Measurements from ENCODE around the gene R3HDM4.
"Not testable (repeated sequence)": the region's sequence is repeated elsewhere in the genome, so short reads cannot be mapped to it uniquely, and the experiment has no call there.

Gene R3HDM4

DNA sequence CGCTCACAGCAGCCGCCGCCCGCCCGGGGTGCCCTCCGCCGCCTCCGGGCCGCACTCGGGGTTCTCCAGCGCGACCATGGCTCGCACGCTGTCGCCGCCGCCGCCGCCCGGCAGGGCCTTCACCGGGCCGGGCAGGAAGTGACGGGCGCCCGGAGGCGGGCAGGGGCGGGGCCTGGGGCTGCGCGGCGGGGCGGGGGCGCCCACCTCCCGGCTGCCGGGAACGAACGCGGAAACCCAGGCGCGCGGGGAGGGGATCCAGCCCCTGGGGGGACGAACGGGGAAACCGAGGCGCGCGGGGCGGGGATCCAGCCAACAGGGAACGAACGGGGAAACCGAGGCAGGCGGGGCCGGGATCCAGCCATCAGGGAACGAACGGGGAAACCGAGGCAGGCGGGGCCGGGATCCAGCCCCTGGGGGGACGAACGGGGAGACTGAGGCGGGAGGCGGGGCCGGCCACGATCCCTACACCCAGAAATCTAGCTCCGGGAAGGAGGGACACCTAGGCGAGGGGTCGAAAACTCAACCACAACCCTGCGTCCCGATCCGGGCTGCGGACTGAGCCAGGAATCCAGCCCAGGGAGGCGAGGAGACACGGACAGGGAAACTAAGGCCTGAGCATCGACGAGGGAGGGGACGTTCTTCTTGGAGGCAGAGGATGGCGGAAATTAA is at the start of gene R3HDM4:
R3HDM4 (minus strand) TSS at position 140 of the 669 bp plus-strand sequence; CDS start at position 78, 62 bp downstream.
- DNase-seq, result peak in 13 of 14 donors; percentile 23 to 80 (median 46)

DNA sequence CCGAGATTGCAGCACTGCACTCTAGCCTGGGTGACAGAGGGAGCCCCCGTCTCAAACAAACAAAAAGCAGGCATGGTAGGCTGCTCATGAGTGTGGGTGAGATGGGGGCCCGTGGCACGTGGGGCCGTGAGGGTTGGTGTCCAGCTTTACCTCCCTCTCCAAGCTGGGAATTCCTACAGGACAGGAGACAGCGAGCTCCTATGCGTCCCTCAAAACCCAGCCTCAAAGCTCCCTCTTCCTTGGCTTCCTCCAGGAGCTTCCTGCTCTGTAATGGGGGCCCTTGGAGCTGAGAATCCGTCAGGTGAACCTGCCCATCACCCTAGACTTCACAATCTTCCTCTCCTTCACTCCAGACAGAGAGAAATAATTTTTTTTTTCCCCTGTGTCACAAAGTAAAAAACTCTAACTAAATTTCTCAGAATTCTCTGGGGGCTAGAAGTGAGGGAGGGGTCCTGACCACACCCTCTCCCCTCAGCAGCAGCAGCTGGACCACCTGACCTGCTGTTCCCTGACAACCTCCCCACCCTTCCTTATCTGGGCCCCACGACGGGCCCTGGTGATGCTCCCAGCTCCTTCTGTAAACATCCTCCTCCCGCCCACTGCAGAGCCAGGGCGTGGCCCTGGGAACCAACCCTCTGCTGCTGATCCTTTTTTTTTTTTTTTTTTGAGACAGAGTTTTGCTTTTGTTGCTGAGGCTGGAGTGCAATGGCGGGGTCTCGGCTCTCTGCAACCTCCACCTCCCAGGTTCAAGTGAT is 49.0 kb upstream of the R3HDM4 start:
- DNase-seq, result no peak

DNA sequence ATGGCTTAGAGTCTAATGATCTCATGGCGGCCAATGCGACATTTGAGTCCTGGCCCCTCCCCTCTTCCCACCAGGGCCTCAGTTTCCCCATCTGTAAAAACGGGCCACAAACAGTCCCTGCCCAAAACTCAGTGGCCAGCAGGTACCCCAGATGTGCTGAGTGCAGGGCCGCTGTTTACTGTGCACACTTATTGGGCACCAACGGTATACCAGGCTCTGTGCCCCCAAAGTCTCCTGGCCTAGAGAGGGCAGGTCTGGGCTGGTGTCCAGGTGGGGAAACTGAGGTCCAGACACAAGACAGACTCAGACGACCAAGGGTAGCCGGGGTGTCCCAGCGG is 47.6 kb upstream of the R3HDM4 start:
- no peak for DNase-seq

DNA sequence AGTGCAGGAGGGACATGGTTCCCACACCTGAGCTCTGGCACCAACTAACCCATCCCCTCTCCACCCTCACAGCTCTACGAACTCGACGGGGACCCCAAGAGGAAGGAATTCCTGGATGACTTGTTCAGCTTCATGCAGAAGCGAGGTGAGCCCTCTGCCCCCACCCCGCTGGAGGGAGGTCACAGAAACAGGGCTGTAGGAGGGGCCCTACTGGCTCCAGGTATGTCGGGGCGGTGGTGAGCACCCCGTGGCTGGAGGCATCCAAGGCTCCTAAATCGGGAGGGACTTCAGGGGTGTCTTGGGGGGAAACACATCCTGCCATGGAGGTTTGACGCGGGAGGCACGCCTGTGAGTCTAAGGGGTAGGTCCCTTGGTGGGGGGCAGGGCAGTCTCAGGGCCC is 47.0 kb upstream of the R3HDM4 start:
- no peak for DNase-seq

DNA sequence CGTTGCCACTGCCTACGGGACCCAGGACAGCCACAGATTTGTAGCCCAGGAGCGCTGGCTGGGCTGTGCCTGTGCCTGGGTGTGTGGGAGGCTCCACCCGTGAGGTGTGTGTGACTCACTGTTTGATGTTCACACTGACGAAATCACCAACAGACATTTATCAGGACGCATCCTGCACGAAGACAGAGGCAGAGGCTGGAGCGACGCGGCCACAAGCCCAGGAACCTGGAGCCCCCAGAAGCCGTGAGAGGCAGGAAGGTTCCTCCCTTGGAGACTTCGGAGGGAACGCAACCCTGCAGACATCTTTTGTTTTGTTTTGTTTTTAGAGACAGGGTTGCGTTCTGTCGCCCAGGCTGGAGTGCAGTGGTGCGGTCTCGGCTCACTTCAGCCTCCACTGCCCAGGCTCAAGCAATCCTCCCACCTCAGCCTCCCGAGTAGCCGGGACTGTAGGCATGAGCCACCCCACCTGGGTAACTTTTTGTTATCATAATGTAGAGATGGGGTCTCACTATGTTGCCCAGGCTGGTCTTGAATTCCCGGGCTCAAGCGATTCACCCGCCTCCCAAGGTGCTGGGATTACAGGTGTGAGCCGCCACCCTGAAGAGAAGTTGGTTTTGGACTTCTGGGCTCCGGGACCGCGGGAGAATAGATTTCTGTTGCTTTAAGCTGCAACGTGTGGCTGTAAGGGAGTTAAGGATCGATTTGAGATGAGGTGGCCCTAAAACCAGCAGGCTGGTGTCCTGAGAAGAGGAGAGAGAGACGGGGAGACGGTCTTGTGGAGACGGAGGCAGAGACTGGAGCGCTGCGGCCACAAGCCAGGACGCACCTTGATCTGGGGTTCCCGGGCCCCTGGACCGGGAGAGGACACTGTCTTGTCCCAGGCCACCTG is 46.2 kb upstream of the R3HDM4 start:
- DNase-seq, result no peak

DNA sequence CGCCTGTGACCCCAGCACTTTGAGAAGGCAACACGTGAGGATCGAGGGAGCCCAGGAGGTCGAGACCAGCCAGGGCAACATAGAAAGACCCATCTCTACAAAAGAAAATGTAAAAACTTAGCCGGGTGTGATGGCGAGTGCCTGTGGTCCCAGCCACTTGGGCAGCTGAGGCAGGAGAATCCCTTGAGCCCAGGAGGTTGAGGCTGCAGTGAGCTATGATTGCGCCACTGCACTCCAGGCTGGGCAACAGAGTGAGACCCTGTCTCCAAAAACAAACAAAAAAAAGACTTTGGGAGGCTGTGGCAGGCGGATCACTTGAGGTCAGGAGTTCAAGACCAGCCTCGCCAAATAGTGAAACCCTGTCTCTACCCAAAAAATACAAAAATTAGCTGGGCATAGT is 44.6 kb upstream of the R3HDM4 start:
- not testable (repeated sequence) for DNase-seq

DNA sequence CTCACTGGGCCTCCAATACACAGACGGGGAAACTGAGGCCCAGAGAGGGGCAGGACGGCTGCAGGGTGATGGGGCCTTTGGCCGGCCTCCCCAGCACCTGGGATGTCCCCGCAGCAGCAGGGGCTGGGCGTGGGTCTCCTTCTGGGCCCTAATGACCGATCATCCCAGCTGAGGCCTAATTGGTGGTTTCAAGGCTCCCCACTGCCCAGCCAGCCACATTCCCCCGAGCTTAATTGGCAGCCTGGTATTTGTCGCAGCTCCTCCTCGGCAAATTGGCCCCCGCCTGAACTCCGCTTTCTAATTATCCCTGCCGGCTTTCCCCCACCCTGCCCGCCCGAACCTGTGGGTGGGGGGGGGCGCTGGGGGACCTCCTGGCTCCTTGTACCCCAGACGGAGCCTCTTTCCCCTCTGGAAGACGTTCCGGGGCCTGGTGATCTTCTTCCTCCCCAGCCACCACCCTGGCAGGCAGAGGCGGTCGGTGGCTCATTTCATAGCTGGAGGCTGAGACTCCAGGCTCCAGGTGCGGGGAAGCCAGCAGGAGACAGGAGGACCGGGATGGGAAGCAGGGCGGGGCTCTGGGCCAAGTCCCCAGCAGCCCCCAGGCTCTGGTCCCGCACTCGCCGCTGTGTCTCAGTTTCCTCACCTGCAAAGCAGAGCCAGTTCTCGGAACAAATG is 43.9 kb upstream of the R3HDM4 start:
- DNase-seq, result no peak

DNA sequence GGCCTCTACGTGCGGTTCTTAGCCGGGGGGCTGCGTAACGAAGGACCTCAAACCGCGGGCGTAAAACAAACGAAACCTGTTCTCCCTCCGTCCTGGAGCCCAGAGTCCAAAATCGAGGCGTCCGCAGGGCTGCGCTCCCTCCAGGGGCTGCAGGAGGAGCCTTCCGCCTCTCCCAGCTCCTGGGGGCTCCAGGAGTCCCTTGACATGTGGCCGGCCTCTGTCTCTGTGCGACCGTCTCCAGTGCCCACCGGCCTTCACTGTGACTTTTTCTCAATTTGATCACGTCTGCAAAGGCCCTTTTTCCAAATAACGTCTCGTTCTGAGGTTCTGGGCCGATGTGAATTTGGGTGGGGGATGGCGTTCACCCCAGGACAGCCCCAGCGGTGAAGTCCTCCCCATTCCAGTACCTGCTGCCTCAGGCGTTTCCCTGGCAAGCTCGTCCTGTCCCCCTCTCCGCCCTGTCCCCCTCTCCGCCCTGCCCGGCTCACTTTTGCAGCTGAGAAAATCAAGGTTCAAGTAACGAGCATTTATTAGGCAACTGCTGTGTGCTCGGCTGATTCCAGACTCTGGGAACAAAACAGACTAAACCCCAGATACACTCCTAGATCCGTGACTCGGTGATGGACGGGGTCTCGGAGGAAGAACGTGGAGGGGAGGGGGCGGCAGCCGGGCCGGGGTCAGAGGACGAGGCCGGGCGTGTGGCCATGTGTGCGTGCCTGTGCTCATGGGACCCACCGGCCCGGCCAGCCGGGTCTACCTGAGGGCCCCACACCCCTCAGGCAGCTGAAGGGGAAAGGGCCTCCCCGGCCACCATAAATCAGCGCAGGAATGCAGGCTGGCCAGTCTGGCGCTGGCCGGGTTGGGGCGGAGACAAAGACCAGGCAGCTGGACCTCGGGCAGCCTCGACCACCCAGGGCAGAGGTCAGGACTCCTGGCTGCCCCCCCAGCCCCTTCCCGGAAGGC is 43.1 kb upstream of the R3HDM4 start:
- DNase-seq, result no peak

DNA sequence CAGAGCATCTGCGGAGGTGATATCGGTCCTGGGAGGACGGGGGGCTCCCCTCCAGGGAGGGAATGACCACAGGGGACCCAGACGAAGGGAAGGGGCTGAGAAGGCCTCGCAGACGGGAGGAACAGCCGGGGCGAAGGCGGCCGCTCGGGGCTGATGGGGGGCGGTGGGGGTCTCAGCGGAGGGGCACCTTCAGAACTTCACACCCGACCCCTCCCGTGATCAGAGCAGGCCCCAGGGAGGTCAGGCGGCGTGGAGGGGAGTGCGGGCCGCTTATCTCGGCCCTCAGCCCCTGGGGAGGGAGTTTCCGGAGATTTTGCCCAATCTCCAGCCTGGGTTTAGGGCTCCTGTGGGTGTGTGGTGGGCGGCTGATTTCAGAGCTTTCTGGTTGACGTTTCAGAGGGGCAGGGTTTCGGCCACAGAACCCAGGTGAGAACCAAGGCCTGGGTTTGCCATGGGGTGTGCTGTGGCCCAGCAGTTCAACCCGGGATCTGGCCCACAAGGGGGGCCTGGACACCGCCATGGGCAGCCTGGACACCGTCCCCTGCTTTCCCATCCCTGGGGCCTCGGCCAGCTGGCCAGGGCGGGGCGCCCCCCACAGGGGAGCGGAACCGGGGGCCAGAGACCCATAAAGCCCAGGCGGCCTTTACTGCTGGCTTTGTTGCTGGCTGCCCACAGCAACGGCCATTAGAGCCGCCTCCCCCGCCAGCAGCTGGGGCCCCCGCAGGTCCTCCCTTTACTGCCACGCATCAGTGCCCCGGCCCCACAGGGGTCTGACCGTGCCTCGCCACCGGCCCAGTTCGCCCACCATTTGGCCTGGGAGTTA is 41.9 kb upstream of the R3HDM4 start:
- no peak for DNase-seq

DNA sequence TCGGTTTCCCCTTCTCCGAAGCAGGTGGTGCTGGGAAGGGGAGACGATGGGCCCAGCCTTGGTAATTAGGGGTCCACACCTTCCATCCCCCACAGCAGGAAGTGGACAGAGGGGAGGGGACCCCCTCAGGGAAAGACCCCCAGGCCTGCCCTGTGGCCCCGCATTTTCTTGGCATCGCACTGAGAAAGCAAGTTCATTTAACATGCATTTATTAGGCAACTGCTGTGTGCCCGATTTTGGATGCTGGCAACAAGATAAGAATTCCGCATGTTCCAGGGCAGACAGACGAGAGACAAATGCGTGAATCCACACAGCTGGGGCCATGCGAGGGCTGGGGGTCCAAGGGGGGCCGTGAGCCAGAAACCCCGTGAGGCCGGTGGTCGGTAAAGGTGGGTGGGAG is 41.3 kb upstream of the R3HDM4 start:
- DNase-seq, result no peak

DNA sequence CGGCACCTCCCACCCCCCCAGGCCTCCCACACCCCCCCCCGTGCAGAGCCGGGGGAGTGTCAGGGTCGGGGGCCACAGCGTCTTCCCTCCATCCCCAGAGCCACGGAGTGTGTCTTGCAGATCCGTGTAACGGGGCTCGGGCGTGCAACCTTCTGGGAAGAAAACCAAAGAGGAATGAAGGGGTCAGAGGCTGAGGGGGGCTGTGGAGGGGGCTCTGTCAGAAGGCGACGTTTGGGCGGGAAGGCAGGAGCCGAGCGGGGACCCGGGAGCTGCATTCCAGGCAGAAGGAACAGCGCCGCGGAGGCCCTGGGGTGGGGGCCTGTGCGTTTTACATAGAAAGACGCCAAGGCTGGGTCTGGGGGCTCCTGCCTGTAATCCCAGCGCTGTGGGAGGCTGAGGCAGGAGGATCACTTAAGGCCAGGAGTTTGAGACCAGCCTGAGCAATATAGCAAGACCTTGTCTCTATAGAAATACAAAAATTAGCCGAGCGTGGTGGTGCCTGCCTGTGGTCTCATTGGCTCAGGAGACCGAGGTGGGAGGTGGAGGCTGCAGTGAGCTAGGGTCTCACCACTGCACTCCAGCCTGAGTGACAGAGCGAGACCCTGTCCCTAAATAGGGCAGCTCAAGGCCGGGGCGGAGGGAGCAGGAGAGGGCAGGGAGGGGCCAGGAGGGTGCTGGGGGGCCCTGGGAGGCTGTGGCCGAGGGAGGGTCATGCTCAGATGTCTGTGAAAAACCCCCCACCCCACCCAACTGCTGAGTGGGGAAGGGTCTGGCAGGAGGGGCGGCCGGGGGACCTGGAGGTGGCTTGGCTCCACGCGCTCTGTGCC is 40.6 kb upstream of the R3HDM4 start:
- no peak for DNase-seq

DNA sequence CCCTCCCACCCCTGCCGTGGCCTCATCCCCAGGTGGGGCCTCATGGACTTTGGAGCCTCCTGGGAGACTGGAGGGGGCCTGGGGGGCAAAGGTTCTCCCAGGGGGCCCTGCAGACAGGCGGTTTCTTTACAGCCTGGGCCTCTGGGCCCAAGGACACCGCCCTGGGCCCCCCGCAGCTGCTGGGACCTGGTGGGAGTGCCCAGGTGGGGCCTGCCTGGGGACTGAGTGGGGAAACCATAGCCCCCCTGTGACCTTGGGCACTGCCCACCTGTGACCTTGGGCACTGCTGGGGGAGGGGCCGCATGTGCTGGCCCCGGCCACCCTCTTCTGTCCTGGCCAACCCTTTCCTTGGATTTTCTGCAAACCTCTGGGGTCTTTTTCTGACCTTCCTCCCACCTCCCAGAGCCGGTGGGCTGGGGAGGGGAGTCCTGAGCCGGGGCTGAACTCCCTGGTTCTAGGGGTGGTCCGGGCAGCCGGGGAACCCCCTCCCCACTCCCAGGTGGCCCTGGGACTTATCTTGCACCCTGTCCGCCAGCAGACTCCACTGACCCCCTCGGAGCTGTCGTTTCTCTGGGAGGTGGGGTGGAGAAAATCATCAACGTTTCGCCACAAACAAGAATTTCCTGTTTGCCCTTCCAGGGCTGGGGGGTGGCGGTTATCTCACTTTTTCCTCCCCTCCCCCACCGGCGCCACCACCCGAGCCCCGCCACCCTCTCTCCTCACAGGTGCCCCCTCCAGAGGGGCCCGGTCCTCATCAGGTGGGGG is 39.8 kb upstream of the R3HDM4 start:
- DNase-seq, result no peak

DNA sequence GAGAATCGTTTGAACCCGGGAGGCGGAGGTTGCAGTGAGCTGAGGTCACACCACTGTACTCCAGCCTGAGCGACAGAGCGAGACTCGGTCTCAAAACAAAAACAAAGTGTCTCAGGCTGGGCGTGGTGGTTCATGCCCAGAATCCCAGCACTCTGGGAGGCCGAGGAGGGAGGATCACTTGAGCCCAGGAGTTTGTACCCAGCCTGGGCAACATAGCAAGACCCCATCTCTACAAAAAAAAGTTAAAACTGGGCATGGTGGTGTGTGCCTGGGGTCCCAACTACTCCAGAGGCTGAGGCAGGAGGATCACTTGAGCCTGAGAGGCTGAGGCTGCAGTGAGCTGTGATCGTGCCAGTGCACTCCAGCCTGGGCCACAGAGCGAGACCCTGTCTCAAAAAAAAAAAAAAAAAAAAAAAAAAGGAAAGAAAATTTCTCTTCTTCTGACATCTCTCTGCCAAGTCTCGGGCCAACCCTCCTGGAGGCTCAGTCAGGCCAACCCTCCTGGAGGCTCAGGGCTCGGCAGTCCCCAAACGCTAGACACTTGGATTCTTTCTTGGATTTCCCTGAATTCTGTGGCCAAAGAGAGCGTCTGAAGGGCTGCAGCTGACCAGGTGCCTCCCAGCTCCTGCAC is 39.1 kb upstream of the R3HDM4 start:
- no peak for DNase-seq

DNA sequence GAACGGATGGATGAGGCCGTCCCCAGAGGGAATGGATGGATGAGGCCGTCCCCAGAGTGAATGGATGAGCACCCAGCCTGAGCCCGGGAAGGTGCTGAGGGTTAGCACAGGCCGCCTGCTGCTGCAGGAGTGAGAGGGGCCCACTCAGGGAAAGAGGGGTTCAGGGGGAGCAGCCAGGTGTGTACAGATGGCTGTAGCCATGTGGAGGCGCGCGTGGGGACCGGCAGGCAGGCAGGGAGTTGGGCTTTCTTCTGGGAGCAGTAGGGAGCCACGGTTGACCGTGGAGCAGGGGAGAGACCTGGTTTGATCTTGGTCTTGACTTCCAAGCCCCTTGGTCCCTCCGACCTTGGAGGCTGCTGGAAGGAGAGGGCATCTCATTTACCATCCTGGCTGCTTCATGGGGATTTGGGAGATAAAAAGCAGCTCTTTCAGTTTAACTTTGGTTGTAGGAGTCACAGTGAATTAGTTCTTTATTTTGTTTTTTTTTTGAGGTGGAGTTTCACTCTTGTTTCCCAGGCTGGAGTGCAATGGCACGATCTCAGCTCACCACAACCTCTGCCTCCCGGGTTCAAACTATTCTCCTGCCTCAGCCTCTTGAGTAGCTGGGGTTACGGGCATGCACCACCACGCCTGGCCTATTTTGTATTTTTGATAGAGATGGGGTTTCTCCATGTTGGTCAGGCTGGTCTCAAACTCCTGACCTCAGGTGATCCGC is 37.5 kb upstream of the R3HDM4 start:
- no peak for DNase-seq

DNA sequence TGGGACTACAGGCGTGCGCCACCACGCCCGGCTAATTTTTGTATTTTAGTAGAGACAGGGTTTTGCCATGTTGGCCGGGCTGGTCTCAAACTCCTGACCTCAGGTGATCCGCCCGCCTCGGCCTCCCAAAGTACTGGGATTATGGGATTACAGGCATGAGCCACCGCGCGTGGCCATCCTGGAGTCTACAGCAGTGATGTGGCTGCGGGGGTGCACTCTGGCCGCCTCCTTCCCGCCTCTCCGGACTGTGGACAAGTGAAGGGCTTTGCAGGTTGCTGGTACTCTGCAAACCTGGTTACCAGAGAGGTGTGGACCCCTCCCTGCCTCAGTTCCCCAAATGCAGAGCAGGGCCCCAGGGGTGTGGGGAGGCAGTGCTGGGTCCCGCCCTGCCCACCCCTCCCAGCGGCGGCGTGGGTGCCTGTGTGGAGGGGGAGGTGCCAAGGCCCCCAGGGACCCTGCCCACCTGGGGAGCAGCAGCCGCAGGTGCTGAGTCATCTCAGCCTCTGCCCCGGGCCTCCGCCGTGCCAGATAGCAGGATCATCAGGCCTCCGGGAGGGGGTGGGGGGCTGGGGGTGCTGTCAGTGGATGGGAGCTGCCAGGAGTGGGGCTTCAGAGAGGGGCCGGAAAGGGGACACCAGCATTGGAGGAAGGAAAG is 36.0 kb upstream of the R3HDM4 start:
- no peak for DNase-seq

DNA sequence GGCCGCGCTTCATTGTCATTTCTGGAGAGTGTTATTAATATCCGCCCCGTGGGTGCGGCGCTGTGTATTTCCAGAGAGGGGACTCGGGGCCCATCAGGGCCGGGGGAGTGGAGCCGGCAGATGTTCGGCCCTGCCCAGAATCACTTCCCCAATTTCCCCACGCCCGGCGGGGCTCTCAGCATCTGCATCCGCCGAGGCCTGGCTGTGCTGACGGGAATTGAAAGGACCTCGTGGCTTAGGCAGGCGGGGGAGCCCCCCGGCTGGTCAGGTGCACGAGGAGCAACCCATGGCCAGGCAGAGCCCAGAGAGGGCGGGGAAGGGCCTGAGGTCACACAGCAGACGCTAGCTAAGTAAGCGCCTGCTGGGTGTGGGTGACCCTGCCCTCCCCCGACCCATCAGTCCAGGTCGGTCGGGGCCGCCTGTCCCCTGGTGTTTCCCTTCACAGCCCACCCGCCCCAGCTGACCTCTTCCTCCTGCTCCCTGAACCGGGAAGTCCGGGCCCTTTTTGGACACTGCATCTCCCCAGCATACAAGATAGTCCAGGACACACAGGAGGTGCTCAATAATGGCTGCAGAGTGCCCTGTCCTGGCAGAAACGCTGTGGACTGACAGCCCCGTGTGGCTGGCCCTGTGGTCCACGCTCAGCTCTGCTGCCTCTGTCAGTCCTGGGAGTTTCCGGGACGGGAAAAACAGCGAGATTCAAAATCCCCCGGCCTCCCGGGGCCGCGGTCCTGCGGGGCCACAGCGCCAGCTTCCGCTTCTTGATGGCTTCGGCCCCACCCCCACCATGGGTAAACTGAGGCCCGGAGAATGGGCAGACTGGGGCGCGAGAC is 34.9 kb upstream of the R3HDM4 start:
- peak in 10 of 14 donors; percentile 8 to 64 (median 38) for DNase-seq

All from C1 segment of cervical spinal cord (tissue), 14 donors.